Measurements from ENCODE around the gene TNF.

TNF gene

DNA sequence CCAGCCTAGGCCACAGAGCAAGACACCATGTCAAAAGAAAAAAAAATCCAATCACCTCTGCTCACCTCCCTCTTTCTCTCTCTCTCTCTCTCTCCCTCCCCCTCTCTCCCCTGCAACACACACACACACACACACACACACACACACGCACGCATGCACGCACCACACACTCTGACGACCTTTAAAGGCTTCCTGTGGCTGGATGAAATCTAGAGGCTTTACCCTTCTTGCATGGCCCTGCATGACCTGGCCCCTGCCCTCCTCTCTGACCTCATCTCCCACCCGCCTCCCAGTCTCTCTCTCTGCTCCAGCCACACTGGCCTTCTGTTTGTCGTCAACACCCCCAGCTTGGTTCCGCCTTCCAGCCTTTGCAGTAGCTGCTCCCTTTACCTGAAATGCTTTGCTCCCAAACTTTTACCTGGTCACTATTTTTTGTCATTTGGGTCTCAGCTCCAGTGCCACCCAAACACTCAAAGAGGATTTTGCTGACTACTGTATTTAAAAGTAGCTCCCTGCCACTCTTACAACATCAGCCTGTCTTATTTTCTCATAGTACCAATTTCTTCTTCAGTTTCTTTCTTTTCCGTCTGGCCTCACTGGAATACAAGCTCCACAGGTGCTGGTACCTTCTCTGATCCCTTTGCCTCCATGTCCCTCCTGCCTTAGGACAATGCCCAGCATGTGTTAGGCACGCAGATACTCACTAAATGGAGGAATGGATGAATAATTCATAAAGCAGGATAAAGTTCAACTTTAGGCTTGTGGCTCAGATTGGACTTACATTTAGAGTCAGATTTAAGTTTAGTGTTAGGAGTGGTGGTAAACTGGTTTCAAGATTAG lies 7.6 kb upstream of the TNF start:
- no peak for DNase-seq (ENCODE audit: extremely low spot score)
- ChIA-PET POLR2A (interaction anchor here (1.2 kb wide), 1 partner anchor 13 kb away, joined by 3 read pairs; no protein-coding TSS in a partner anchor), CTCF (interaction anchor here (0.7 kb wide), 1 partner anchor 18 kb away, joined by 3 read pairs; no protein-coding TSS in a partner anchor)
- TF ChIP-seq HDGF (IDR thresholded peaks at IDR 0.05; ENCODE audit: borderline replicate concordance) (no peak), SUZ12 (IDR thresholded peaks at IDR 0.05) (no peak), ELF4 (IDR thresholded peaks at IDR 0.05) (no peak), FOXM1 (IDR thresholded peaks at IDR 0.05; ENCODE audit: borderline replicate concordance) (no peak), BHLHE40 (IDR thresholded peaks at IDR 0.05; ENCODE audit: borderline replicate concordance) (no peak), LEF1 (IDR thresholded peaks at IDR 0.05; ENCODE audit: borderline replicate concordance) (no peak), CTBP1 (IDR thresholded peaks at IDR 0.05; ENCODE audit: borderline replicate concordance) (no peak), SP1 (IDR thresholded peaks at IDR 0.05) (no peak), TARDBP (IDR thresholded peaks at IDR 0.05) (no peak), FOXA1 (IDR thresholded peaks at IDR 0.05) (no peak)
- TF ChIP-seq, protein P1, sequence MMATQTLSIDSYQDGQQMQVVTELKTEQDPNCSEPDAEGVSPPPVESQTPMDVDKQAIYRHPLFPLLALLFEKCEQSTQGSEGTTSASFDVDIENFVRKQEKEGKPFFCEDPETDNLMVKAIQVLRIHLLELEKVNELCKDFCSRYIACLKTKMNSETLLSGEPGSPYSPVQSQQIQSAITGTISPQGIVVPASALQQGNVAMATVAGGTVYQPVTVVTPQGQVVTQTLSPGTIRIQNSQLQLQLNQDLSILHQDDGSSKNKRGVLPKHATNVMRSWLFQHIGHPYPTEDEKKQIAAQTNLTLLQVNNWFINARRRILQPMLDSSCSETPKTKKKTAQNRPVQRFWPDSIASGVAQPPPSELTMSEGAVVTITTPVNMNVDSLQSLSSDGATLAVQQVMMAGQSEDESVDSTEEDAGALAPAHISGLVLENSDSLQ (IDR thresholded peaks at IDR 0.05) = no peak

GRCh38 chr6:31568537-31568961 lies 6.8 kb upstream of the TNF start:
- DNase-seq (ENCODE audit: extremely low spot score) = no peak
- no peak for TF ChIP-seq SP1 (IDR thresholded peaks at IDR 0.05)
- TF ChIP-seq, protein P1 (IDR thresholded peaks at IDR 0.05) = no peak
- TF ChIP-seq ZNF384 (IDR thresholded peaks at IDR 0.05) = no peak
- TF ChIP-seq TARDBP (IDR thresholded peaks at IDR 0.05) = no peak
- TF ChIP-seq BHLHE40 (IDR thresholded peaks at IDR 0.05; ENCODE audit: borderline replicate concordance) = no peak
- TF ChIP-seq LEF1 (IDR thresholded peaks at IDR 0.05; ENCODE audit: borderline replicate concordance) = no peak
- TF ChIP-seq SUZ12 (IDR thresholded peaks at IDR 0.05) = no peak
- CTCF ChIA-PET = no interaction called here
- POLR2A ChIA-PET = interaction anchor here (1.2 kb wide), 1 partner anchor 12 kb away, joined by 3 read pairs; no protein-coding TSS in a partner anchor

DNA sequence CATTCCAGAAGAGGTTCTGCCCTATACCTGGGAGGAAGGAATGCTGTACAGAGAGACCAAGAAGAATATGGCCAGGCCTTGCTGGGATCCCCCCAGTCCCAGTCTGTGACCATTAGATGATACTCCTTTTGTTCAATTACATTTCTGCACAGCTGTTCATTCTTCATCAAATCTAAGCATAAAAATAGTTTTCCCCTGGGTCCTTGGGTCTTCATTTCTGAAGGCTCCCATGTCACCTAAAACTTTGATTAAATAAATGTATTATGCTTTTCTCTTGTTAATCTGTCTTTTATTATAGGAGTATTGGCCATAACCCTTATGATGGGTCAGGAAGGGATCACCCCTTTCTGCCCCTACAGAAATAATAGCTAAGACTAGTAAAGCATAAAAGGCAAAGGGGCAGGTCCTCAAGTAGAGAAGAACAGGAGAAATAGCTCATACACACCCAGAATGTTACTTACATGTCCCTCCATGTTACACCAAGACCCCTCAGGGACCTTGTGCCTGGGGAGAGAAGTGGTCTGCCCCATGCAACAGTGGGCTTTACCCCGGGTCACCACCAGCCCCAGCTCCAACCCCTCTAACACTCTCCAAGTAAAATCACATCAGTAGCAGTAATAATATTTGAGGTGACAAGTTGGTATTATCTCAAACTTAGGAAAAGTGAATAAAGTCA lies 5.4 kb upstream of the TNF start:
- DNase-seq (ENCODE audit: extremely low spot score) = no peak
- CTCF ChIA-PET = interaction anchor here (2.3 kb wide), 1 partner anchor 11 kb away, joined by 9 read pairs; no protein-coding TSS in a partner anchor
- POLR2A ChIA-PET = interaction anchor here (1.2 kb wide), 1 partner anchor 11 kb away, joined by 3 read pairs; no protein-coding TSS in a partner anchor
- TF ChIP-seq SUZ12 (IDR thresholded peaks at IDR 0.05) = no peak
- TF ChIP-seq LEF1 (IDR thresholded peaks at IDR 0.05; ENCODE audit: borderline replicate concordance) = no peak
- no peak for TF ChIP-seq FOXA1 (IDR thresholded peaks at IDR 0.05)
- no peak for TF ChIP-seq SP1 (IDR thresholded peaks at IDR 0.05)
- TF ChIP-seq ELF4 (IDR thresholded peaks at IDR 0.05) = no peak
- no peak for TF ChIP-seq L3MBTL2 (conservative IDR thresholded peaks at IDR 0.05)
- TF ChIP-seq, protein P1 (IDR thresholded peaks at IDR 0.05) = no peak
- TF ChIP-seq HDGF (IDR thresholded peaks at IDR 0.05; ENCODE audit: borderline replicate concordance) = no peak
- TF ChIP-seq CTBP1 (IDR thresholded peaks at IDR 0.05; ENCODE audit: borderline replicate concordance) = no peak
- no peak for TF ChIP-seq FOXM1 (IDR thresholded peaks at IDR 0.05; ENCODE audit: borderline replicate concordance)
- no peak for TF ChIP-seq ARNT (IDR thresholded peaks at IDR 0.05)
- TF ChIP-seq ZNF384 (IDR thresholded peaks at IDR 0.05) = no peak
- TF ChIP-seq TARDBP (IDR thresholded peaks at IDR 0.05) = no peak
- TF ChIP-seq NFRKB (IDR thresholded peaks at IDR 0.05) = no peak
- no peak for TF ChIP-seq BHLHE40 (IDR thresholded peaks at IDR 0.05; ENCODE audit: borderline replicate concordance)
- no peak for TF ChIP-seq FOXK2 (IDR thresholded peaks at IDR 0.05)

DNA sequence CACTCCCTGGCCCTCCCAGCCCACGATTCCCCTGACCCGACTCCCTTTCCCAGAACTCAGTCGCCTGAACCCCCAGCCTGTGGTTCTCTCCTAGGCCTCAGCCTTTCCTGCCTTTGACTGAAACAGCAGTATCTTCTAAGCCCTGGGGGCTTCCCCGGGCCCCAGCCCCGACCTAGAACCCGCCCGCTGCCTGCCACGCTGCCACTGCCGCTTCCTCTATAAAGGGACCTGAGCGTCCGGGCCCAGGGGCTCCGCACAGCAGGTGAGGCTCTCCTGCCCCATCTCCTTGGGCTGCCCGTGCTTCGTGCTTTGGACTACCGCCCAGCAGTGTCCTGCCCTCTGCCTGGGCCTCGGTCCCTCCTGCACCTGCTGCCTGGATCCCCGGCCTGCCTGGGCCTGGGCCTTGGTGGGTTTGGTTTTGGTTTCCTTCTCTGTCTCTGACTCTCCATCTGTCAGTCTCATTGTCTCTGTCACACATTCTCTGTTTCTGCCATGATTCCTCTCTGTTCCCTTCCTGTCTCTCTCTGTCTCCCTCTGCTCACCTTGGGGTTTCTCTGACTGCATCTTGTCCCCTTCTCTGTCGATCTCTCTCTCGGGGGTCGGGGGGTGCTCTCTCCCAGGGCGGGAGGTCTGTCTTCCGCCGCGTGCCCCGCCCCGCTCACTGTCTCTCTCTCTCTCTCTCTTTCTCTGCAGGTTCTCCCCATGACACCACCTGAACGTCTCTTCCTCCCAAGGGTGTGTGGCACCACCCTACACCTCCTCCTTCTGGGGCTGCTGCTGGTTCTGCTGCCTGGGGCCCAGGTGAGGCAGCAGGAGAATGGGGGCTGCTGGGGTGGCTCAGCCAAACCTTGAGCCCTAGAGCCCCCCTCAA lies 3.1 kb upstream of the TNF start, which contains the start of gene LTA:
LTA (plus strand) TSS at position 249 of the 871 bp plus-strand sequence; CDS start at position 703, 454 bp downstream.
- ChIA-PET POLR2A (no interaction called here), CTCF (interaction anchor here (2.3 kb wide), 1 partner anchor 9 kb away, joined by 9 read pairs; no protein-coding TSS in a partner anchor)
- no peak for TF ChIP-seq FOXM1 (IDR thresholded peaks at IDR 0.05; ENCODE audit: borderline replicate concordance)
- TF ChIP-seq, protein P1 (IDR thresholded peaks at IDR 0.05) = no peak
- TF ChIP-seq BHLHE40 (IDR thresholded peaks at IDR 0.05; ENCODE audit: borderline replicate concordance) = no peak
- TF ChIP-seq HDGF (IDR thresholded peaks at IDR 0.05; ENCODE audit: borderline replicate concordance) = no peak
- TF ChIP-seq FOXK2 (IDR thresholded peaks at IDR 0.05) = no peak
- no peak for TF ChIP-seq ZNF384 (IDR thresholded peaks at IDR 0.05)
- no peak for TF ChIP-seq ELF4 (IDR thresholded peaks at IDR 0.05)
- no peak for TF ChIP-seq CTBP1 (IDR thresholded peaks at IDR 0.05; ENCODE audit: borderline replicate concordance)
- no peak for DNase-seq (ENCODE audit: extremely low spot score)
